Vagina (tissue), 2 donors: ENCODE data around the gene KCNK10. TPM values are rescaled to one million over a fixed set of nuclear protein-coding genes. Genes with fewer than 3 reads are reported as not detected.

Experiments used
- DNase-seq, 2 donors: peaks; one replicate each; pipeline ENCODE4 v3.0.0-alpha.2; 2017; ENCODE audit errors: extremely low spot score in 2 of 2
- H3K27ac ChIP-seq: fragments of 200-600 bp; sonication (generic); one replicate; pipeline ENCODE4 v1.5.1; 2019
- H3K27me3 ChIP-seq: fragments of 200-600 bp; sonication (generic); one replicate; pipeline ENCODE4 v1.5.1; 2019
- H3K36me3 ChIP-seq, 2 donors: fragments of 200-600 bp; sonication (generic); one replicate each; pipeline ENCODE4 v1.5.1; 2017 to 2019
- H3K4me1 ChIP-seq: fragments of 200-600 bp; sonication (generic); one replicate; pipeline ENCODE4 v1.5.1; 2019
- H3K4me3 ChIP-seq, 2 donors: fragments of 200-600 bp; sonication (generic); 1 replicate in 1 of 2; 2 replicates in 1 of 2; pipeline ENCODE4 v1.5.1; 2016 to 2019
- H3K9me3 ChIP-seq: fragments of 200-600 bp; sonication (generic); one replicate; pipeline ENCODE4 v1.5.1; 2019
- POLR2A ChIP-seq, 2 donors: fragments of 450-650 bp; IDR thresholded peaks; one replicate each; pipeline ENCODE4 v1.6.1; 2017; ENCODE audit warnings: antibody characterized with exemption in 2 of 2, mild to moderate bottlenecking in 2 of 2, moderate library complexity in 2 of 2
- POLR2AphosphoS5 ChIP-seq, 2 donors: sonication (generic); formaldehyde crosslinking; IDR thresholded peaks; one replicate each; pipeline ENCODE4 v1.9.0; 2017; ENCODE audit warnings: antibody characterized with exemption in 2 of 2, mild to moderate bottlenecking in 2 of 2, low read depth in 1 of 2; ENCODE audit not compliant: insufficient read depth in 1 of 2
- intact Hi-C: fragments of 100-400 bp; cut with DNase I; formaldehyde crosslinking; loops from one replicate; pipeline ENCODE4 v1.15.1; 2023
- total RNA-seq: library from RNA; depleted of rRNA; stranded (reverse); fragments of >200 nt; gene quantifications from one replicate; pipeline ENCODE4 v1.2.3, GENCODE V29; 2016
- TF ChIP-seq, protein P1 (sequence below), 3 experiments: fragments of 450-650 bp in 2 of 3; fragments of 200-600 bp in 1 of 3; sonication (generic) in 1 of 3; IDR thresholded peaks; one replicate each; pipeline ENCODE4 v1.5.1; 2017 to 2019; ENCODE audit warnings: antibody characterized with exemption in 3 of 3, mild to moderate bottlenecking in 2 of 3, moderate library complexity in 2 of 3

Gene KCNK10
- total RNA-seq, 1 donor from 2014 or later, result 0.25 TPM

- no peaks in the 10 kb centered on the region for H3K27me3 ChIP-seq
- no peaks in the 10 kb centered on the region for H3K9me3 ChIP-seq
- DNase-seq, result no peak
- no peaks in the 10 kb centered on the region for H3K36me3 ChIP-seq
- H3K4me3 ChIP-seq, result no peak overlapping the region
- no peak overlapping the region for H3K27ac ChIP-seq
- intact Hi-C loops, result no loop called here
- TF ChIP-seq POLR2AphosphoS5 (IDR thresholded peaks at IDR 0.05; ENCODE audit: insufficient read depth in 1 of 2, low read depth in 1 of 2) (no peak), POLR2A (IDR thresholded peaks at IDR 0.05) (no peak)
- TF ChIP-seq, protein P1, sequence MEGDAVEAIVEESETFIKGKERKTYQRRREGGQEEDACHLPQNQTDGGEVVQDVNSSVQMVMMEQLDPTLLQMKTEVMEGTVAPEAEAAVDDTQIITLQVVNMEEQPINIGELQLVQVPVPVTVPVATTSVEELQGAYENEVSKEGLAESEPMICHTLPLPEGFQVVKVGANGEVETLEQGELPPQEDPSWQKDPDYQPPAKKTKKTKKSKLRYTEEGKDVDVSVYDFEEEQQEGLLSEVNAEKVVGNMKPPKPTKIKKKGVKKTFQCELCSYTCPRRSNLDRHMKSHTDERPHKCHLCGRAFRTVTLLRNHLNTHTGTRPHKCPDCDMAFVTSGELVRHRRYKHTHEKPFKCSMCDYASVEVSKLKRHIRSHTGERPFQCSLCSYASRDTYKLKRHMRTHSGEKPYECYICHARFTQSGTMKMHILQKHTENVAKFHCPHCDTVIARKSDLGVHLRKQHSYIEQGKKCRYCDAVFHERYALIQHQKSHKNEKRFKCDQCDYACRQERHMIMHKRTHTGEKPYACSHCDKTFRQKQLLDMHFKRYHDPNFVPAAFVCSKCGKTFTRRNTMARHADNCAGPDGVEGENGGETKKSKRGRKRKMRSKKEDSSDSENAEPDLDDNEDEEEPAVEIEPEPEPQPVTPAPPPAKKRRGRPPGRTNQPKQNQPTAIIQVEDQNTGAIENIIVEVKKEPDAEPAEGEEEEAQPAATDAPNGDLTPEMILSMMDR (IDR thresholded peaks at IDR 0.05), result no peak
- H3K4me1 ChIP-seq, result no peaks in the 10 kb centered on the region
Observed at GRCh38 chr14:88234442-88234841, 88.6 kb downstream of the KCNK10 start.

GRCh38 chr14:88233915-88234314, 89.2 kb downstream of the KCNK10 start:
- H3K27me3 ChIP-seq, result no peaks in the 10 kb centered on the region
- H3K9me3 ChIP-seq, result no peaks in the 10 kb centered on the region
- H3K4me1 ChIP-seq, result no peaks in the 10 kb centered on the region
- intact Hi-C loops, result no loop called here
- H3K4me3 ChIP-seq, result no peak overlapping the region
- H3K27ac ChIP-seq, result no peak overlapping the region
- no peak for DNase-seq
- TF ChIP-seq, protein P1 (IDR thresholded peaks at IDR 0.05), result no peak
- TF ChIP-seq POLR2A (IDR thresholded peaks at IDR 0.05) (no peak), POLR2AphosphoS5 (IDR thresholded peaks at IDR 0.05; ENCODE audit: insufficient read depth in 1 of 2, low read depth in 1 of 2) (no peak)
- no peaks in the 10 kb centered on the region for H3K36me3 ChIP-seq

GRCh38 chr14:88232771-88233170, 90.3 kb downstream of the KCNK10 start:
- no peak overlapping the region for H3K27ac ChIP-seq
- H3K9me3 ChIP-seq, result no peaks in the 10 kb centered on the region
- H3K27me3 ChIP-seq, result no peaks in the 10 kb centered on the region
- no peak for DNase-seq
- H3K4me1 ChIP-seq, result no peaks in the 10 kb centered on the region
- TF ChIP-seq, protein P1 (IDR thresholded peaks at IDR 0.05), result no peak
- no peak for TF ChIP-seq POLR2A (IDR thresholded peaks at IDR 0.05)
- no peak for TF ChIP-seq POLR2AphosphoS5 (IDR thresholded peaks at IDR 0.05; ENCODE audit: insufficient read depth in 1 of 2, low read depth in 1 of 2)
- H3K4me3 ChIP-seq, result no peak overlapping the region
- H3K36me3 ChIP-seq, result no peaks in the 10 kb centered on the region
- intact Hi-C loops, result no loop called here

DNA sequence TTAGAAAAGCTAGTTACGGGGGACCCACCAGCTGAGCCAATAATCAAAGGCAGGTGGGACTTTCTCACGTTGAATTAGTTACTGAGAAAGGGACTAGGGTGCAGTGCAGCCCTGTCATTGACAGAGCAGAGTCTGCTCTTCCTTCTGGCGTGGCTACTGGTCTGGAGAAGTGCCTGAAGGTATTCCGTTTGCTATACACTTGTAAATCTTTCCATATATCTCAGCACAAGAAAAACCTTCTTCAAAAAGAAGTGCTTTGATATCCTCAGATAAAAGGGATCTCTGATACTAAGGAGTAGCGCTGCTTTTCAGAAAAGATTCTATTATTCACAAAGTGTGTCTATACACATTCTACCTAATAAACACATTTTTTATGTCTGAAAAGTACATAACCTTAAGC, 91.5 kb downstream of the KCNK10 start:
- TF ChIP-seq POLR2AphosphoS5 (IDR thresholded peaks at IDR 0.05; ENCODE audit: insufficient read depth in 1 of 2, low read depth in 1 of 2) (no peak), POLR2A (IDR thresholded peaks at IDR 0.05) (no peak)
- TF ChIP-seq, protein P1 (IDR thresholded peaks at IDR 0.05), result no peak
- H3K27ac ChIP-seq, result no peak overlapping the region
- no peaks in the 10 kb centered on the region for H3K36me3 ChIP-seq
- no peak for DNase-seq
- H3K9me3 ChIP-seq, result no peaks in the 10 kb centered on the region
- intact Hi-C loops, result no loop called here
- H3K27me3 ChIP-seq, result no peaks in the 10 kb centered on the region
- no peak overlapping the region for H3K4me3 ChIP-seq
- no peaks in the 10 kb centered on the region for H3K4me1 ChIP-seq

- DNase-seq, result no peak
- H3K4me3 ChIP-seq, result no peak overlapping the region
- no peaks in the 10 kb centered on the region for H3K36me3 ChIP-seq
- no peaks in the 10 kb centered on the region for H3K27me3 ChIP-seq
- H3K4me1 ChIP-seq, result no peaks in the 10 kb centered on the region
- TF ChIP-seq POLR2A (IDR thresholded peaks at IDR 0.05) (no peak), POLR2AphosphoS5 (IDR thresholded peaks at IDR 0.05; ENCODE audit: insufficient read depth in 1 of 2, low read depth in 1 of 2) (no peak)
- TF ChIP-seq, protein P1 (IDR thresholded peaks at IDR 0.05), result no peak
- no peaks in the 10 kb centered on the region for H3K9me3 ChIP-seq
- no peak overlapping the region for H3K27ac ChIP-seq
- intact Hi-C loops, result no loop called here
Observed at GRCh38 chr14:88229428-88229827, 93.6 kb downstream of the KCNK10 start.
